ENCODE measurements around the gene IFIT1B. TPM values are rescaled to one million over a fixed set of nuclear protein-coding genes. Genes with fewer than 3 reads are reported as not detected.
A peak's percentile ranks its signal among the peaks of the same experiment; 100 is the strongest.
"Not testable (repeated sequence)": the region's sequence is repeated elsewhere in the genome, so short reads cannot be mapped to it uniquely, and the experiment has no call there.

Gene IFIT1B
- total RNA-seq, 1 experiment from 2014 or later, result not detected

DNA sequence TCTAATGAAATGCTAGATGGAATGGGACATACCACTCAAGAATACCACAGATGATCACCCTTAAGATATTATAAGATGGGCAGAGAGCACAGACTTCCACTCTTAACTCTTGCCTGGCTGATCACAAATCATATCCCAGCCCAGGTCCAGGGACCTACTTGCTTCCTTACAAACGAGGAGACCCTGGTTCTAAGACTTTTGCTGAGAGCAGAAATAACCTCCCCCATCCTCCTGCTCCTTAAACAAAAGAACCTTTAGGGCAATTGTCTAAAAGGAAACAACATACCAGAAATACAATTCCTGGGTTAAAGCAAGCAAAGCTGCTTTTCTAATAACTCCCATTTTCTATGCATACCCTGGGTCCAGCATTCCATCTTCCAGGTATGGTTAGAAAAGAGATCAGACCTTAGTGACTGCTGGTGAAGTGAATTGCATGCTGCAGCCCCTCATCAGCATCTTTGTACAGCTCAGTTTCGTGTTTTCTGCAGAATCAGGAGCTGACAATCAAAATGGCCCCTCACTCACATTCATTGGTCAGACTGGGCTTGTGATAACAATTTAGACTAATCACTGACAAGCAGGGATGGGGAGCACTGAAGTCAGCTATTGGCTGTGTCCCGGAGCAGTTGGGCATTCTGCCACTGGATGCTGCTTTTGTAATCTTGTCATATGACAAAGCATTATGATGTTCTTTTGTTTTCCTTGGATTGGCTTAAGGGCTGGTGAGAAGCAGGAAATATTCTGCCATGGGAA is 35.5 kb upstream of the IFIT1B start:
- peak in 1 of 2 experiments; percentile 25 for DNase-seq (ENCODE audit: low read depth in 1 of 2, low spot score in 2 of 2)
- H3K4me3 ChIP-seq, result no peak overlapping the region
- H3K27ac ChIP-seq, result no peak overlapping the region

DNA sequence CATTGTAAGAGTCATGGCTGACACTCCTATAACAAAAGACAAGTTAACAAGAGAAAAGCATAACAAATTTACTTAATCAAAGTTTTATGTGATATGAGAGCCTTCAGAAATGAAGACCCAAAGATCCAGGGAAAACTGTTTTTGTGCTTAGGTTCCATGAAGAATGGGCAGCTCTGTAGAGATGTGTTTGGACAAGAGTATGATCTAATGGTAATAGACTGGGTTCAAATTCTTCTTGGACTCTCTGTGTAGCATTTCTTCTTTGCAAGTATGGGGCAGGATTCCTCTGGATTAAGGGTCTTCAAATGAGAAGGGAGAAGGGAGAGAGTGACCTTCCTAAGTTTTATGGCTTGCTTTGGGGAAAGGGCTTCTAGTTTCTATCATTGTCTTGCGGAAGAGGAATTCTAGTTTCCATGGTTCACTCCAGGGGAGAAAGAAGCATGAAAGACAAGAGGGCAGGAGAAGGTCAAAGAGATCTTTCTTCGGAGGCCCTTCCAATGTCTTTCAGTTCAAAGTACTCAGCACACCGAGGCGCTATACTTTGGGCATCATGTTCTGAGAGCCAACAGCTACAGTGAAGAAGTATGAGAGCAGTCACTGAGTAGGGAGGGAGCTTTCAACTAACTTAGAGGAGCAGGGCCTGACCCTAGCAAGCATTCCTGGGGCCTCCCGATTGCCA is 34.6 kb upstream of the IFIT1B start:
- no peak for DNase-seq (ENCODE audit: low read depth in 1 of 2, low spot score in 2 of 2)
- Histone ChIP-seq H3K27ac (no peak overlapping the region), H3K4me1 (replicated peaks) (0 out of 2 replicates have a peak, but pooled peaks cover 8% of the 10 kb centered on the region)

More for the DNA sequence above, 35.5 kb upstream of the IFIT1B start:
- peaks cover 11% of the 10 kb centered on the region for H3K4me1 ChIP-seq (replicated peaks)
- peaks cover 19% of the 10 kb centered on the region for H3K36me3 ChIP-seq
- H3K27me3 ChIP-seq (replicated peaks), result no peaks in the 10 kb centered on the region
- H3K9me3 ChIP-seq (replicated peaks), result no peaks in the 10 kb centered on the region

DNA sequence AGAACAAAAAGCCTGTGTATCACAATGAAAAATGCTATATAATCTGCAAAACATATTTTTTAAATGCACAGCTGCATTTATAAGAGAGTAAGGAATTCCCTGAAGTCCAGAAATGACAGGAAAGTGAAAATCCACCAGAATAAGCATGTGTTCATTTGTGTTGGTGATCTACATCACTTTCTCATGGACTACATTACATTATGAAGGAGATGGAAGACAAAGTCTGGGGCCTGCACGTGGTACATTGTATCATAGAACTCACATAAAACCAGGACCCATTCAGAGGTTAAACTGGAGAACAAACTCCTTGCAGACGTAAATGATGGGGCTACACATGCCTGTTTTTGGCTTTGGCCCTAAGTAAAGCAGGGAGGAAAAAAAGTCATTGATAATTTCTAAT is 33.7 kb upstream of the IFIT1B start:
- H3K27me3 ChIP-seq (replicated peaks), result no peaks in the 10 kb centered on the region

More for the DNA sequence above, 34.6 kb upstream of the IFIT1B start:
- Histone ChIP-seq H3K4me3 (no peak overlapping the region), H3K36me3 (peaks cover 16% of the 10 kb centered on the region), H3K9me3 (replicated peaks) (no peaks in the 10 kb centered on the region), H3K27me3 (replicated peaks) (no peaks in the 10 kb centered on the region)

DNA sequence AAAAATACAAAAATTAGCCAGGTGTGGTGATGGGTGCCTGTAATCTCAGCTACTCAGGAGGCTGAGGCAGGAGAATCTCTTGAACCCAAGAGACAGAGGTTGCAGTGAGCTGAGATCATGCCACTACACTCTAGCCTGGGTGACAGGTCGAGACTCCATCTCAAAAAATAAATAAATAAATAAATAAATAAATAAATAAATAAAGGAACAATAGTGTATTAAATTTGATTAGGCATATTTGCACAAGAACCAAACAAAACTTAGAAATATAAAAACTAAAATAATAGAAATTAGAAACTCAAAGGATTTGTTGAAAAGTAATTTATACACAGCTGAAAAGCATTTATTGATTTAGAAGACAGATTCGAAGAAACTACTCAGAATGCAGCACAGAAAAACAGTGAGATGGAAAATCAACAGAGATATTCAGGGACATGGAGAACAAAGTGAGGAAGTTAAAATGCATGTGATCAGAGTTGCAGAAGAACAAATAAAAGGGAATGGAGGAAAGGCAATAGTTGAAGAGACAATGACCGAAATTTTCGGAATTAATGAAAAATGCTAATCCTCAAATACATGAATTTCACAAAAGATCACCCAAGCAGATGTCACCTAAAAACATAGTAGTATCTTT is 32.4 kb upstream of the IFIT1B start:
- Histone ChIP-seq H3K36me3 (no peaks in the 10 kb centered on the region), H3K27ac (no peak overlapping the region), H3K4me1 (replicated peaks) (peaks cover 9% of the 10 kb centered on the region), H3K9me3 (replicated peaks) (no peaks in the 10 kb centered on the region), H3K4me3 (no peak overlapping the region), H3K27me3 (replicated peaks) (no peaks in the 10 kb centered on the region)
- no peak for DNase-seq (ENCODE audit: low read depth in 1 of 2, low spot score in 2 of 2)

More for the DNA sequence above, 33.7 kb upstream of the IFIT1B start:
- H3K9me3 ChIP-seq (replicated peaks), result no peaks in the 10 kb centered on the region
- H3K4me3 ChIP-seq, result no peak overlapping the region
- no peak for DNase-seq (ENCODE audit: low read depth in 1 of 2, low spot score in 2 of 2)
- H3K36me3 ChIP-seq, result peaks cover 8% of the 10 kb centered on the region; the same call in 1 of the 2 replicates
- 0 out of 2 replicates have a peak, but pooled peaks cover 8% of the 10 kb centered on the region for H3K4me1 ChIP-seq (replicated peaks)
- no peak overlapping the region for H3K27ac ChIP-seq

DNA sequence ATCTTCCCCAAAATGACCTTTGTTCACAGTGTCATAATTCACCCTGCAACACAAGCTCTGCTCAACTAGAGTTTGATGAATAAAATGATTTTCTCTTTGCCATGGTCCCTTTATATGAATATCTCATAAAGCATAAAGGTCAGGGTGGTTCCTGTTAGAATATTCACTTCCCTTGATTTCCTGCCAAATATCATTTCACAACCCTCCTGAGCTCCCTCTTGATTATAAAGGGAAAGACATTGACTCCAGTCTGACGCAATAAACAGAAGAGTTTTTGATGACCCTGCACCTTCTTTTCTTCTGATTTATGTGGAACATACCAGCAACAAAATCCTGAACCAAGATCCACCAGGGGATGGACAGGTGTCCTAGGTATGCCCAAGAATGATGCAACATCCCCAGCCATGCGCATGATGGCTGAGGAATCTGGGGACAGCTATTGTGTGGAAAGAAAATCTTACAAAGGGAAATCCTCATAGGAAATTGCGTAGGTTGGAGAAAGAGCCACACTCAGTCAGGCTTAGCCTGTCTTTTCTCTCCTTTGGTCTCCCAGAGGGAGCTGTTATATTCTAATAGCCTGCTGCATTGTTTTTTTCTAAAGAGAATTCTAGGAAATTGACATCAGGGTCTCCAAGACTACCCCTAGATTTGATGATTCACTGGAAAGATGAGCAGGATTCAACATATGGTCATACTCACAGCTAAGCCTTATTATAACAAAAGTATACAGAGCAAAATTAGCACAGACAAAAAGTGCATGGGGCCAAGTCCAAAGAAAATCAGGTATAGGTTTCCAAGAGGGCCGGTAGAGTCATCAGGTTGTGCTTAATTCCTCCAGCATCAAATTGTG is 31.2 kb upstream of the IFIT1B start:
- Histone ChIP-seq H3K4me1 (replicated peaks) (peaks cover 20% of the 10 kb centered on the region), H3K4me3 (no peak overlapping the region), H3K27me3 (replicated peaks) (no peaks in the 10 kb centered on the region), H3K36me3 (no peaks in the 10 kb centered on the region), H3K9me3 (replicated peaks) (no peaks in the 10 kb centered on the region), H3K27ac (no peak overlapping the region)
- DNase-seq (ENCODE audit: low read depth in 1 of 2, low spot score in 2 of 2), result no peak

DNA sequence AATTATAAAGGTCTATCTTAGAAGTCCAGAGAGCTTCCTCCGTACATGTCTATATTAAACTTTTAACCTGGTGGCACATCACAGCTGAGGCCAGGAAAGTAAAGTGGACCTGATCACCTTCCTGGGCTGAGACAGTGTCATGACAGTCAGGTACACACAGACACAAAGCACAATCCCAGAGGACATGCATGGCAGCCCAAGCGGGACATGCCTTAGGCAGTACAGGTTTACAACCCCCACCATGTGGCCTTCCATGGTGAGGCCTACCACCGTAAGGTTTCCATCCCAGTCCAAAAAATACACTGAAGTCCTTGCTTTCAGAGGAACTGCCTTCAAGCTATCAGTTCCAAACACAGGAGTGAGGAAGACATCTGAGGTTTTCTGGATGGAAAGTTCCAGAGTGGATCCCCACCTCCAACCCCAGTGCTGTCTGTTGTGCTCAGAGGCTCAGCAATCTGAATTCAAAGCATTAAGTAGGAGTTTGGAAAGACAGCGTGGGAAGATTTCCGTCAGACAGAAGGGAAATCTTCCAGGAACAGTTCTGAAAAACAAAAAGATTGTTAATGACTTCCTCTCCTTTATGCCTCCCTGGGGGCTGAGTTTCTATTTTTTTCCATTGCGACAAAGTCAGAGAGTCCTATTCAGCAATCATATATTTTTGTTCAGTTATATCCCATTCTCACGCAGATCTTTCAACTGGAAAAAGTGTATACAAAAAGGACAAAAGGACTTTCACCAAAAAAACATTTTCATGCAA is 30.0 kb upstream of the IFIT1B start:
- H3K27ac ChIP-seq, result no peak overlapping the region

DNA sequence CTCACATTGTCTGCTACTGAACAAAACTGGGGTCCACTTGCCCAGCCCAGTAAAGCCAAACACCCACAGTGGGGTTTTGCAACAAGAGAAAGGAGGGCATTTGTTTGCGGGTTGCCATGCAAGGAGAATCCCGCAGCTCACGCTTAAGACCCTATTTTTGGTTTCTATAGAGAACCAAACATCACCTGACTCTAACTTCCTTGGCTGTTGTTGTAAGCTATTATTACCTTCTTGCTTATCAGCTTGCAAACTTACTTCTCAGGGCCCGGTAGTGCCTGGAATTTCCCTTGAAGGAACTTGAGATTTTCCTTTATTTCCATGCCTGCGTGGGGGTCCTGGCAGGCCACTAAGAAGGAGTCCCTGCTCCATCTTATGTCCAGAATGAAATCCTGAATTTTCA is 29.4 kb upstream of the IFIT1B start:
- no peaks in the 10 kb centered on the region for H3K27me3 ChIP-seq (replicated peaks)
- no peak overlapping the region for H3K4me3 ChIP-seq
- no peak overlapping the region for H3K27ac ChIP-seq
- no peak for DNase-seq (ENCODE audit: low read depth in 1 of 2, low spot score in 2 of 2)
- no peaks in the 10 kb centered on the region for H3K36me3 ChIP-seq
- no peaks in the 10 kb centered on the region for H3K9me3 ChIP-seq (replicated peaks)
- H3K4me1 ChIP-seq (replicated peaks), result peaks cover 29% of the 10 kb centered on the region

More for the DNA sequence above, 30.0 kb upstream of the IFIT1B start:
- Histone ChIP-seq H3K27me3 (replicated peaks) (no peaks in the 10 kb centered on the region), H3K36me3 (no peaks in the 10 kb centered on the region), H3K4me3 (no peak overlapping the region), H3K4me1 (replicated peaks) (peaks cover 25% of the 10 kb centered on the region), H3K9me3 (replicated peaks) (no peaks in the 10 kb centered on the region)
- DNase-seq (ENCODE audit: low read depth in 1 of 2, low spot score in 2 of 2), result no peak

DNA sequence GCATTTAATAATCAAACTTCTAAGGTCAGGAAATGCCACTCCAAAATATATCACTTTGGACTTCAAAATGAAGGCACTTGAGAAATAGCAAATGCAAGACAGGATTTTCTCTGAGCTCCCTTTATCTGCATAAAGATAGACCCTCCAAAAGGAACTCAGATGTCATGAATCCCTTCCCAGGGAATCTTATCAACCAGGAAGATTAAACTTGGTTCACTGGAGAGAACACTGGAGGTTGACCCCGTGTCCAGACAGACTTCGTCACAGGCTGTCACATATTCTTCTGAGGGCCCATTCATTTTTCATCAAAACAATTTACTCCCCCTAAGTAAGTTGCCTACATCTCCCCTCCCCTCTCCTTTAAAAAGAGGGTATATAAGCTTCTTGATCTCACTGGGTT is 28.9 kb upstream of the IFIT1B start:
- Histone ChIP-seq H3K36me3 (no peaks in the 10 kb centered on the region), H3K27ac (no peak overlapping the region), H3K27me3 (replicated peaks) (no peaks in the 10 kb centered on the region), H3K4me1 (replicated peaks) (peaks cover 29% of the 10 kb centered on the region), H3K9me3 (replicated peaks) (no peaks in the 10 kb centered on the region), H3K4me3 (no peak overlapping the region)
- DNase-seq (ENCODE audit: low read depth in 1 of 2, low spot score in 2 of 2), result no peak

DNA sequence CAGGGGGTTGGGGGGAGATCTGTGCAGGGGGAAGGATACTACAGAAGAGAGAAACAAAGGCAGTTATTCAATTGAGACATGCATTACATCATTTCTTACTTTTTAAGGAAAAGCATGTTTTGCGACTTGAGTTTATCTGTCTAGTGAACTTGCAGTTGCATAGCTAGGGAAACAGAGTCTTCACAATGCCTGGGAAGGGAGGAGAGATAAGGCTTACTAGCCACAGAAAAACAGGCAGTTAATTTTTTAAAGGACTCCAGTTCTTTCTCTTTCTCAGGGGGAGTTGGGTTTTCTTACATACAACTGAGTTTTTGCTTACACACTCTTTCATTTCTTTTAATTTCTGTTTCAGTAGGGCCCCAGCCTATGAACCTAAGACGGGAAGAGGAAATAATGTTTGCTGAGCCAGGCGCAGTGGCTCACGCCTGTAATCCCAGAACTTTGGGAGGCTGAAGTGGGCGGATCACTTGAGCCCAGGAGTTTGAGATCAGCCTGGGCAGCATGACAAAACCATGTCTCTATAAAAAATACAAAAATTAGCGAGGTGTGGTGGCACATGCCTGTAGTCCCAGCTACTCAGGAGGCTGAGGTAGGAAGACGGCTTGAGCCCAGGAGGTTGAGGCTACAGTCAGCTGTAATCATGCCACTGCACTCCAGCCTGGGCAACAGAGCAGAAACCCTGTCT is 27.1 kb upstream of the IFIT1B start:
- H3K27ac ChIP-seq, result peak overlapping the region; percentile 96
- peaks cover 29% of the 10 kb centered on the region for H3K4me1 ChIP-seq (replicated peaks)
- H3K4me3 ChIP-seq; H3K9me3 ChIP-seq (replicated peaks); H3K27me3 ChIP-seq (replicated peaks); H3K36me3 ChIP-seq: not testable (repeated sequence)
- DNase-seq (ENCODE audit: low read depth in 1 of 2, low spot score in 2 of 2), result peak in 1 of 2 experiments; percentile 42

DNA sequence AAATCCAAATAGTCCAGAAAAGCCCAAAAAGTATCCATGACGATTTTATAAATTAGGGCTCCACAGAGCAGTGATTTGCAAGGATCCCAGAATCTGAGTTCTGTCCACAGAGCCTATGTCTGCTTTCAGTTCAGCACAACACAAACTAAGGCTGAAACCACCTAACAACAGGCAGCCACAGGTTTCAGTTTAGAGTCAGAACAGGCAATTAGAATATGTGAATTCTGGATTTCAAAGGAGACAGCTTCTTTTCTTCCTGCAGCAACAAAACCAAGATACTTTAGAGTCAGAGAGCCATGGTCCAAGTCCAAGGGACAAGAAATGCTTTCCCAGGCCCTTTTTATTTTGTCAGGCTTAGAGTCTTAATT is 26.5 kb upstream of the IFIT1B start:
- H3K36me3 ChIP-seq, result no peaks in the 10 kb centered on the region
- peak overlapping the region; percentile 96 for H3K27ac ChIP-seq
- H3K9me3 ChIP-seq (replicated peaks), result no peaks in the 10 kb centered on the region
- H3K4me1 ChIP-seq (replicated peaks), result peaks cover 29% of the 10 kb centered on the region
- H3K4me3 ChIP-seq, result no peak overlapping the region
- DNase-seq (ENCODE audit: low read depth in 1 of 2, low spot score in 2 of 2), result no peak
- no peaks in the 10 kb centered on the region for H3K27me3 ChIP-seq (replicated peaks)

DNA sequence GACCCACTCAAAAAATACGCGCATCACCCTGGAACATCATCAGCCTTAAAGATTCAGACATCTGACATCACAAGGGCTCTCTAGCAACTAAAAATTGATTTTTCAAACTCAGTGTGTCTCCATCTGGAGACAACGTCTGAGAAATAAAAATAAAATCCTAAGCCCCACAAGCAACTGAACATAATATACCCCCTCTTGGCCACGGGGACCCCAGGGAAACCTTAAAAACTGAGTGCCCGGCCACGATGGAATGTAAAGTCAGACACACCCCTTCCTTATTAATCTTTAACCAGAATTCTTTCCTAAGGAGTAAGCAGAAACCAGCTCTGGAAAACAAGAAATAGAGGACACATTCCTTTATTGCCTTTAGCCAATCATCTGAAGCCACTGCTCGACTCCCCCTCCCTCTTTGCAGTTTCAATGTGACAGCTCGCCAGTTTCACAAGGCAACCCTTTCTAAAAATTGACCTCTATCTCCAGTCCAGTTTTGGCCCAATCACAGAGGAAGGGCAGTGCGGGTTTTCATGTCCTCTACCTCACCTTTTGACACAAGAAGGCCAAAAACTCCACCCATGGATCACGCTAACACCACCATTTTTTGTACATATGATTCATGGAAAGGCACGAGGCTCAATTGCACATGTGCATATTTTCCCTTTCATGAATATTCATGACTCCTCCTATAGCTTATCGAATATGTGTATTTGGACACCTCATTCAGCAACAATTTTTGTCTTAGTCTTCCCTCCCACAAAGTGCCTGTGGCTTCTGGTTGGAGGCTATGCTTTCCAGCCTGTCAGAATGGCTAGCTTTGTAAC is 25.9 kb upstream of the IFIT1B start:
- Histone ChIP-seq H3K9me3 (replicated peaks) (no peaks in the 10 kb centered on the region), H3K4me3 (peak overlapping the region; percentile 2; the same call in 1 of the 2 replicates), H3K36me3 (no peaks in the 10 kb centered on the region), H3K4me1 (replicated peaks) (peaks cover 29% of the 10 kb centered on the region), H3K27me3 (replicated peaks) (no peaks in the 10 kb centered on the region), H3K27ac (peak overlapping the region; percentile 96)
- peak; percentile 75 to 92 for DNase-seq (ENCODE audit: low read depth in 1 of 2, low spot score in 2 of 2)

DNA sequence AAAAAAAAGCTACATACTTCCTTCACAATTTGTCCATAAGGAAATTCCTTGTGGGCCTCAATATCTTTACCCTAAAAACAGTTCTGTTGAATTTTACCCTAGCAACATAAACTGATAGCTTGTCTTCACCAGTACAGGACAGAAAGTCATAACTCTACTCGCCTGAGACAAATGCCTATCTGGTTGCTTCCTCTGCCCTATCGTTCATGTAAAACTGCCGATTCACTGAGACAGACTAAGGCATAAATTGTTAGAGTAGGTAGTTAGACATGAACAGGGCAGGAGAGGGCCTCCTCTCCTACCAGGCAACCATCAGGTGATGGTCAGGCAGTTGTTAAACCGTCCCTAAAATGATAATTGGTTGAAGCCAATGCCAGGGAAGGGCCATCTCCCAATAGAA is 25.1 kb upstream of the IFIT1B start:
- no peak for DNase-seq (ENCODE audit: low read depth in 1 of 2, low spot score in 2 of 2)
- Histone ChIP-seq H3K4me3 (no peak overlapping the region), H3K9me3 (replicated peaks) (no peaks in the 10 kb centered on the region), H3K27me3 (replicated peaks) (no peaks in the 10 kb centered on the region), H3K4me1 (replicated peaks) (peaks cover 29% of the 10 kb centered on the region), H3K27ac (peak overlapping the region; percentile 96), H3K36me3 (no peaks in the 10 kb centered on the region; the same call in 1 of the 2 replicates)
